Heart right ventricle (tissue), 16 donors: ENCODE results near the gene DGKH. TPM values are rescaled to one million over a fixed set of nuclear protein-coding genes. Genes with fewer than 3 reads are reported as not detected.

ENCODE experiments used
- ATAC-seq, 8 donors: fragments of 200-7000 bp; cut with Tn5 transposase; one replicate each; pipeline ENCODE4 v1.9.1; 2020; ENCODE audit warnings: mild to moderate bottlenecking in 8 of 8, moderate library complexity in 8 of 8, moderate number of reproducible peaks in 1 of 8
- DNase-seq, 2 donors: peaks; one replicate each; pipeline ENCODE4 v3.0.0-alpha.2; 2020
- H3K27ac ChIP-seq, 10 donors: fragments of 200-600 bp; sonication (generic) in 2 of 10; one replicate each; pipeline versions ENCODE4 v1.5.0 to v1.8.0; 2020 to 2022; ENCODE audit warnings: mild to moderate bottlenecking in 3 of 10
- H3K27me3 ChIP-seq, 7 donors: fragments of 200-600 bp; one replicate each; pipeline ENCODE4 v1.8.0; 2021 to 2022; ENCODE audit warnings: mild to moderate bottlenecking in 2 of 7
- H3K36me3 ChIP-seq, 9 donors: fragments of 200-600 bp; sonication (generic) in 1 of 9; one replicate each; pipeline versions ENCODE4 v1.5.0 to v1.8.0; 2020 to 2022; ENCODE audit warnings: mild to moderate bottlenecking in 2 of 9
- H3K4me1 ChIP-seq, 9 donors: fragments of 200-600 bp; sonication (generic) in 1 of 9; one replicate each; pipeline versions ENCODE4 v1.5.0 to v1.8.0; 2020 to 2022; ENCODE audit warnings: mild to moderate bottlenecking in 4 of 9
- H3K4me3 ChIP-seq, 10 donors: fragments of 200-600 bp; sonication (generic) in 2 of 10; one replicate each; pipeline versions ENCODE4 v1.5.0 to v1.8.0; 2020 to 2022; ENCODE audit warnings: mild to moderate bottlenecking in 7 of 10, moderate library complexity in 2 of 10
- H3K9me3 ChIP-seq, 11 donors: fragments of 200-600 bp in 10 of 11; sonication (generic) in 2 of 11; one replicate each; pipeline versions ENCODE4 v1.5.0 to v1.8.0; 2013 to 2022; ENCODE audit warnings: mild to moderate bottlenecking in 2 of 11, control low read depth in 1 of 11, moderate library complexity in 1 of 11
- WGBS, 2 donors: extraction: QIAGEN DNeasy Blood & Tissue Kit; methylation state at CpG; one replicate each; pipeline ENCODE4 v1.1.7; 2013; ENCODE audit warnings: inconsistent platforms in 1 of 2; 5-methylcytosine and 5-hydroxymethylcytosine counted together
- intact Hi-C, 10 donors: fragments of 100-400 bp; cut with DNase I; formaldehyde crosslinking; loops; one replicate each; pipeline versions ENCODE4 v1.11.1 to v1.14.2; 2022
- polyA plus RNA-seq, 2 donors: library from polyadenylated mRNA; stranded (reverse); fragments of 200-250 nt; gene quantifications; one replicate each; pipeline ENCODE4 v1.2.3, GENCODE V29; 2013
- total RNA-seq, 10 donors: library from RNA; stranded (reverse); fragmentation: NEBNext Ultra II Directional in 3 of 10; extraction: Animal tissue kit (Norgen Biotek cat#: 25700) in 3 of 10; gene quantifications; one replicate each; pipeline versions ENCODE4 v1.2.1 to v1.2.4, GENCODE V29; 2021 to 2023
- TF ChIP-seq, protein P1 (sequence below), 9 donors: fragments of 200-600 bp; sonication (generic) in 2 of 9; IDR thresholded peaks; one replicate each; pipeline versions ENCODE4 v1.5.0 to v1.8.0; 2021 to 2022; ENCODE audit warnings: antibody characterized with exemption in 9 of 9, mild to moderate bottlenecking in 5 of 9, moderate library complexity in 1 of 9
- donor health status: Arrhythmogenic right ventricular cardiomyopathy.
- donor health status: ischemic (EF 13 %, LVEDD 7.1; RV severe dilation, severe dysfunction).
- donor health status: healthy with polysubstance abuse.
- donor health status: DM: no; HTN: yes; CAD: no.
- donor health status: DM: no; HTN: no; CAD: no.
- donor health status: ischemic (EF 25% LVEDD 6.9; RV normal size, moderate dysfunction).
- donor health status: ischemic (EF 25% LVEDD 5.7; RV mildly dilated, moderate dysfunction).
- donor health status: healthy.
- donor health status: DM: yes; HTN: yes; CAD: no.
- donor health status: Ischemic cardiomyopathy.
- donor health status: ischemic (EF 35%, LVEDD 5.7; RV mildly dilated, moderate dysfunction).
- donor health status: nonischemic (EF 11% LVEDD 7.7; RV severe dilation, severe dysfunction).
- donor health status: DM: yes; HTN: yes; CAD: no.
- donor health status: PGD.
- donor health status: ischemic (EF 29% LVEDD 5.4; RV normal size, mild dysfunction).
- donor health status: nonischemic (EF 23%, LVEDD 6.1; RV moderate dilation, normal function).

Gene DGKH
- total and polyA plus RNA-seq, 12 donors, result 1.2 to 11.0 (median 7.2) TPM

DNA sequence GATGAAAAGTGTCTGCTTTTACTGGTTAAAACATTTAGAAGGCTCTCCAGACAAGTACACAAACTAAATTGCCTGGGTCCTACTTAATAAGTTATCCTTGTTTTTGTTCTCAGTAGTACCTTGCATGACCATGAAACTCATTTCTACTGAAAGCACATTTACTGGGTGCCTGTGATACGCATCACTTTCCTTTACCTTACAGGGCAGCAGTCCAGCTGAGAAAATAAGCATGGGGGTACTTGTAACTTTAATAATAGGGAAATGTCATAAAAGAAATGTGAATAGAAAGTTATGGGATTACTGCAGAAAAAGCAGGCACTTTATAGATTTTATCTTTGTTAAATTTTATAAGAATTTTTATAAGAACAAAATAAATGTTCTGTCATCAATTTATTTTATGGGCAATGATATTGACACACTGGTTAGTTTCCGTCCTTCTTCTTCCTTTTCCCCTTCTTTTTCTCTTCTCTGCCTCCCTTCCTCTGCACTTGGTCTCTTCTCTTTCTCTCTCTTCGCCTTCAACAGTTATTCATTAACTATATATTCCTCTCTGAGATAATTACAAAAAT lies 116.2 kb downstream of the DGKH start:
- H3K4me1 ChIP-seq, result no peaks in the 10 kb centered on the region
- H3K9me3 ChIP-seq, result no peaks in the 10 kb centered on the region
- 81 to 96% methylated on average over 3 of the region's 3 CpGs for WGBS, 2 donors
- intact Hi-C loops, result no loop called here
- DNase-seq (no peak), ATAC-seq (no peak)
- TF ChIP-seq, protein P1, sequence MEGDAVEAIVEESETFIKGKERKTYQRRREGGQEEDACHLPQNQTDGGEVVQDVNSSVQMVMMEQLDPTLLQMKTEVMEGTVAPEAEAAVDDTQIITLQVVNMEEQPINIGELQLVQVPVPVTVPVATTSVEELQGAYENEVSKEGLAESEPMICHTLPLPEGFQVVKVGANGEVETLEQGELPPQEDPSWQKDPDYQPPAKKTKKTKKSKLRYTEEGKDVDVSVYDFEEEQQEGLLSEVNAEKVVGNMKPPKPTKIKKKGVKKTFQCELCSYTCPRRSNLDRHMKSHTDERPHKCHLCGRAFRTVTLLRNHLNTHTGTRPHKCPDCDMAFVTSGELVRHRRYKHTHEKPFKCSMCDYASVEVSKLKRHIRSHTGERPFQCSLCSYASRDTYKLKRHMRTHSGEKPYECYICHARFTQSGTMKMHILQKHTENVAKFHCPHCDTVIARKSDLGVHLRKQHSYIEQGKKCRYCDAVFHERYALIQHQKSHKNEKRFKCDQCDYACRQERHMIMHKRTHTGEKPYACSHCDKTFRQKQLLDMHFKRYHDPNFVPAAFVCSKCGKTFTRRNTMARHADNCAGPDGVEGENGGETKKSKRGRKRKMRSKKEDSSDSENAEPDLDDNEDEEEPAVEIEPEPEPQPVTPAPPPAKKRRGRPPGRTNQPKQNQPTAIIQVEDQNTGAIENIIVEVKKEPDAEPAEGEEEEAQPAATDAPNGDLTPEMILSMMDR (IDR thresholded peaks at IDR 0.05), result no peak
- no peaks in the 10 kb centered on the region for H3K27me3 ChIP-seq
- no peak overlapping the region for H3K27ac ChIP-seq
- no peak overlapping the region for H3K4me3 ChIP-seq
- peaks cover 0 to 89% (median 7%) of the 10 kb centered on the region in 9 donors for H3K36me3 ChIP-seq

DNA sequence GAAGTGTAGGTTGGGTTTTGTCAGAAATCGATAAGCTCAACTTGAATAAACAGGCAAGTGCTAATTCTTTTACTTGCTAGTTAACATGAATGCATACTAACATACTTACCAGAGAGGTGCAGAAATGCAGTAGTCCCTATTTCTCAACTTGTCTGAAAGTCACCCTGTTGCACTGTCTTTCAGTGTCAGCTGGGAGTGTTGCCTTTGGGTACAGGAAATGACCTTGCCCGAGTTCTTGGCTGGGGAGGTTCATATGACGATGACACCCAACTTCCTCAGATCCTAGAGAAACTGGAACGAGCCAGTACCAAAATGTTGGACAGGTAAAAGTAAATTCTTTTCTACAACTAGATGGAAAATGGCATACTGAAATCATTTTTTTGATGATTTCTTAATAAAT lies 120.0 kb downstream of the DGKH start:
- no peaks in the 10 kb centered on the region for H3K9me3 ChIP-seq

DNA sequence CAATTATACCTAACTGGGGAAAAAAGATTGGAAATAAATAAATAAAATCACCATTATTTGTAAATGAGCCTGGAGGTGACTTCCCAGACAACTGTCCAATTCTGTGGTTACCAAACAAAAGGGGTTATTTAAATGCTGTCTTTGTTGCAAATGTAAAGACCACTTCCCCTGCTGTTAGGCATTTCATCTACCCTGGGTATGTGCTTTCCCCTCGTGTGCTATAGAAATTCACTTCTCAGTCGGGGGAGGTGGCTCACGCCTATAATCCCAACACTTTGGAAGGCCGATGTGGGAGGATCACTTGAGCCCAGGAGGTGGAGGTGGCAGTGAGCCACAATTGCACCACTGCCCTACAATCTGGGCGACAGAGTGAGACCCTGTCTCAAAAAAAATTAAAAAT lies 121.6 kb downstream of the DGKH start:
- intact Hi-C loops, result no loop called here
- no peak for ATAC-seq
- peaks cover 0 to 86% (median 11%) of the 10 kb centered on the region in 9 donors for H3K36me3 ChIP-seq
- TF ChIP-seq, protein P1 (IDR thresholded peaks at IDR 0.05), result no peak
- H3K27me3 ChIP-seq, result no peaks in the 10 kb centered on the region
- no peaks in the 10 kb centered on the region for H3K4me1 ChIP-seq
- WGBS, 2 donors, result 88% methylated on average over 5 of the region's 5 CpGs
- no peak overlapping the region for H3K27ac ChIP-seq
- H3K4me3 ChIP-seq, result no peak overlapping the region
- H3K9me3 ChIP-seq, result no peaks in the 10 kb centered on the region
- DNase-seq, result no peak

More for the DNA sequence above, 120.0 kb downstream of the DGKH start:
- Histone ChIP-seq H3K4me3 (no peak overlapping the region), H3K27me3 (no peaks in the 10 kb centered on the region), H3K27ac (no peak overlapping the region), H3K4me1 (no peaks in the 10 kb centered on the region), H3K36me3 (peaks cover 0 to 74% (median 5%) of the 10 kb centered on the region in 9 donors)
- no peak for DNase-seq
- intact Hi-C loops, result no loop called here
- TF ChIP-seq, protein P1 (IDR thresholded peaks at IDR 0.05), result no peak
- 73 to 81% methylated on average over 4 of the region's 4 CpGs for WGBS, 2 donors
- no peak for ATAC-seq

DNA sequence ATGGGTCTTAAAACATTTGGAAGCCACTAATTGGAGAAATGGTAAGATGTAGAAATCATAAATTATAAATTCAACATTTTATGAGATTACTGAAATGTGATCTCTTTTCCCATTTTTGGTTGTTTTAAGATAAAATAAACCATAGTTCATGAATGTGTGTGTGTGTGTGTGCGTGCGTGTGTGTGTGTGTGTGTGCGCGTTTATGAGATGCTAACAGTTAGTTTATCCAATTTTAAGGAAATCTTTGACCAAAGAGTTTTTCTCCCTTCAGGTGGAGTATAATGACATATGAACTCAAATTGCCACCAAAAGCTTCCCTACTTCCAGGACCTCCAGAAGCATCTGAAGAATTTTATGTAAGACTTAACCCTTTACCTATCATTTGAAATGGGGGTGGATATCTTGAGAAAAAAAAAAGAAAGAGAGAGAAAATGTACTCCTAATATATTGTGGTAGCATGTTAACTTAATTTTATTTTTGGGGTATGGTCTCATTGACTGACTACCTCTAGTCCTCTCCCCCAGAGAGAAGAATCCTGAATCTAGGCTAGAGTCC lies 125.4 kb downstream of the DGKH start:
- TF ChIP-seq, protein P1 (IDR thresholded peaks at IDR 0.05), result no peak
- intact Hi-C loops, result no loop called here
- Histone ChIP-seq H3K4me3 (no peak overlapping the region), H3K27me3 (no peaks in the 10 kb centered on the region), H3K27ac (no peak overlapping the region), H3K4me1 (no peaks in the 10 kb centered on the region), H3K36me3 (peaks cover 0 to 79% (median 6%) of the 10 kb centered on the region in 9 donors), H3K9me3 (no peaks in the 10 kb centered on the region)
- DNase-seq (no peak), ATAC-seq (no peak)
- 89 to 98% methylated on average over 4 of the region's 4 CpGs for WGBS, 2 donors
